ENCODE data around the gene CDKL2. TPM values are rescaled to one million over a fixed set of nuclear protein-coding genes. Genes with fewer than 3 reads are reported as not detected.

Gene CDKL2
- total RNA-seq, 1 experiment from 2014 or later = 1.5 TPM

DNA sequence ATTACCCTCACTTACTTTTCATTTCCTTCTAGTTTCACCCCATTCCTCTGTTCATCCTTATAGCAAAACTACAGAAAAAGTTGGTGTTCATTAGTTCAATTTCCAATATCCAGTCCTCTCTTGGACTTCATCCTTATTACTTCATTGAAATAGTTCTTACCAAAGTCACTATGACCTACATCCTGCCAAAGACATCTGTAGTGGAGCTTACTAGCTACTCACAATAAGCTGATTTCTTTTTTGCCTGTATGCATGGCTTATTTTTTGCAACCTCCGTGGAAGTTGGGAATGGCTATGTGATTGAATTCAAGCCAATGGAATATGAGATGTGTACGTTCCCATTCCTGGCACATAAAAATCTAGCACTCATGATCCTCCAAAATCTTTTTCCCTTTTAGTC is 4.6 kb upstream of the CDKL2 start:
- Mint-ChIP-seq H3K4me1 (peaks cover 5 to 7% of the 10 kb centered on the region in 2 experiments), H3K36me3 (ENCODE audit: insufficient read depth in 1 of 3, low read depth in 3 of 3) (no peaks in the 10 kb centered on the region; a peak in 1 of 7 replicates), H3K27me3 (ENCODE audit: low read depth) (peaks cover 1% of the 10 kb centered on the region), H3K4me3 (no peak overlapping the region), H3K27ac (no peak overlapping the region), H3K9me3 (no peaks in the 10 kb centered on the region)
- Histone ChIP-seq H3K4me2 (ENCODE audit: insufficient read depth, insufficient read length, low read length) (no peak overlapping the region), H3K23ac (ENCODE audit: insufficient read length, low read depth, low read length) (no peak overlapping the region), H2BK120ac (ENCODE audit: low read depth, low read length, poor library complexity, severe bottlenecking) (no peak overlapping the region), H3K79me1 (ENCODE audit: insufficient read depth, low read depth, low read length, poor library complexity, severe bottlenecking) (no peaks in the 10 kb centered on the region), H4K91ac (ENCODE audit: insufficient read length, low read depth, low read length) (no peak overlapping the region), H2AK5ac (ENCODE audit: insufficient read length, low read length) (no peak overlapping the region), H3K79me2 (ENCODE audit: insufficient read depth, low read length) (no peaks in the 10 kb centered on the region), H3K4me1 (ENCODE audit: insufficient read depth, low read length) (peaks cover 2% of the 10 kb centered on the region; the same call in 1 of the 2 replicates), H3K27ac (ENCODE audit: insufficient read length, low read depth, low read length) (no peak overlapping the region), H2AFZ (ENCODE audit: low read length) (no peak overlapping the region), H3T11ph (ENCODE audit: low read length) (no peak overlapping the region), H3K14ac (ENCODE audit: insufficient read depth, low read length) (no peak overlapping the region), H4K8ac (replicated peaks; ENCODE audit: insufficient read length, low read depth, low read length) (no peak overlapping the region), H3K4ac (ENCODE audit: low read depth, low read length) (no peak overlapping the region), H2BK20ac (ENCODE audit: low read depth, low read length, poor library complexity, severe bottlenecking) (no peak overlapping the region), H4K20me1 (ENCODE audit: control insufficient read depth, insufficient read depth, insufficient read length) (no peaks in the 10 kb centered on the region), H2BK5ac (ENCODE audit: insufficient read length, low read length) (no peak overlapping the region), H3K56ac (ENCODE audit: insufficient read length, low read depth, low read length) (no peak overlapping the region), H4K5ac (ENCODE audit: insufficient read length, low read depth, low read length) (no peak overlapping the region), H3K9me3 (ENCODE audit: control insufficient read depth, low read depth, low read length) (no peaks in the 10 kb centered on the region), H2BK12ac (ENCODE audit: insufficient read length, low read depth, low read length) (no peak overlapping the region), H3K27me3 (ENCODE audit: insufficient read depth, low read length) (no peaks in the 10 kb centered on the region), H3K23me2 (ENCODE audit: insufficient read length, low read depth, low read length, poor library complexity, severe bottlenecking) (peaks cover 7% of the 10 kb centered on the region), H3K9ac (ENCODE audit: extremely low read depth, insufficient read length, low read length) (no peak overlapping the region), H3K18ac (ENCODE audit: insufficient read length, low read depth, low read length) (no peak overlapping the region), H2BK15ac (ENCODE audit: low read depth, low read length) (no peak overlapping the region)
- no peak for DNase-seq
- no CpG with 5 or more reads among the region's 2 CpGs for WGBS (ENCODE audit: extremely low coverage, insufficient read length, low lambda C conversion rate)
- TF ChIP-seq, protein P1, sequence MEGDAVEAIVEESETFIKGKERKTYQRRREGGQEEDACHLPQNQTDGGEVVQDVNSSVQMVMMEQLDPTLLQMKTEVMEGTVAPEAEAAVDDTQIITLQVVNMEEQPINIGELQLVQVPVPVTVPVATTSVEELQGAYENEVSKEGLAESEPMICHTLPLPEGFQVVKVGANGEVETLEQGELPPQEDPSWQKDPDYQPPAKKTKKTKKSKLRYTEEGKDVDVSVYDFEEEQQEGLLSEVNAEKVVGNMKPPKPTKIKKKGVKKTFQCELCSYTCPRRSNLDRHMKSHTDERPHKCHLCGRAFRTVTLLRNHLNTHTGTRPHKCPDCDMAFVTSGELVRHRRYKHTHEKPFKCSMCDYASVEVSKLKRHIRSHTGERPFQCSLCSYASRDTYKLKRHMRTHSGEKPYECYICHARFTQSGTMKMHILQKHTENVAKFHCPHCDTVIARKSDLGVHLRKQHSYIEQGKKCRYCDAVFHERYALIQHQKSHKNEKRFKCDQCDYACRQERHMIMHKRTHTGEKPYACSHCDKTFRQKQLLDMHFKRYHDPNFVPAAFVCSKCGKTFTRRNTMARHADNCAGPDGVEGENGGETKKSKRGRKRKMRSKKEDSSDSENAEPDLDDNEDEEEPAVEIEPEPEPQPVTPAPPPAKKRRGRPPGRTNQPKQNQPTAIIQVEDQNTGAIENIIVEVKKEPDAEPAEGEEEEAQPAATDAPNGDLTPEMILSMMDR (conservative IDR thresholded peaks at IDR 0.05) = no peak

Data from H9 (cell line).